Activated effector memory CD4-positive, alpha-beta T cell treated with Interleukin-2 at 50 U/mL for 16 hours (primary cell): ENCODE measurements around the gene ENTPD6.
A peak's percentile ranks its signal among the peaks of the same experiment; 100 is the strongest.

Source experiments
- DNase-seq: peaks from one replicate; pipeline ENCODE4 v3.0.0-alpha.2; 2020

Gene ENTPD6

GRCh38 chr20:25245461-25245860, 49.9 kb downstream of the ENTPD6 start:
- no peak for DNase-seq

GRCh38 chr20:25246182-25246999, 50.9 kb downstream of the ENTPD6 start:
- DNase-seq: no peak

- DNase-seq: no peak
These were observed 51.5 kb downstream of the ENTPD6 start for GRCh38 chr20:25247000-25247517.

- no peak for DNase-seq
These were observed 52.0 kb downstream of the ENTPD6 start for GRCh38 chr20:25247518-25247955.

- DNase-seq: peak; percentile 76
These were observed 52.7 kb downstream of the ENTPD6 start, which contains the start of gene PYGB for GRCh38 chr20:25247956-25248785. Gene PYGB (plus strand): TSS chr20:25248085. CDS start chr20:25248179, 94 bp downstream.

GRCh38 chr20:25248786-25249172, 53.3 kb downstream of the ENTPD6 start:
- DNase-seq: no peak

- no peak for DNase-seq
These were observed 53.9 kb downstream of the ENTPD6 start for GRCh38 chr20:25249198-25249931.

- no peak for DNase-seq
These were observed 55.0 kb downstream of the ENTPD6 start for GRCh38 chr20:25250508-25250907.

- DNase-seq: no peak
These were observed 55.5 kb downstream of the ENTPD6 start for GRCh38 chr20:25251019-25251418.

GRCh38 chr20:25251558-25251957, 56.0 kb downstream of the ENTPD6 start:
- DNase-seq: no peak

- no peak for DNase-seq
These were observed 56.7 kb downstream of the ENTPD6 start for GRCh38 chr20:25252230-25252651.

- DNase-seq: no peak
These were observed 57.3 kb downstream of the ENTPD6 start for GRCh38 chr20:25252686-25253421.

GRCh38 chr20:25253606-25254275, 58.2 kb downstream of the ENTPD6 start:
- no peak for DNase-seq

GRCh38 chr20:25254571-25254970, 59.1 kb downstream of the ENTPD6 start:
- no peak for DNase-seq

GRCh38 chr20:25254986-25255680, 59.6 kb downstream of the ENTPD6 start:
- DNase-seq: no peak

- DNase-seq: no peak
These were observed 60.8 kb downstream of the ENTPD6 start for GRCh38 chr20:25256226-25256859.

GRCh38 chr20:25257130-25257529, 61.6 kb downstream of the ENTPD6 start:
- no peak for DNase-seq

GRCh38 chr20:25257756-25258475, 62.4 kb downstream of the ENTPD6 start:
- no peak for DNase-seq

- no peak for DNase-seq
These were observed 62.9 kb downstream of the ENTPD6 start for GRCh38 chr20:25258476-25258805.

GRCh38 chr20:25258828-25259227, 63.3 kb downstream of the ENTPD6 start:
- DNase-seq: no peak
